Fibroblast of skin of abdomen (primary cell): ENCODE measurements around the gene PIK3R5.
"Not testable (repeated sequence)": the region's sequence is repeated elsewhere in the genome, so short reads cannot be mapped to it uniquely, and the experiment has no call there.

Experiments used
- DNase-seq: peaks from one replicate; pipeline ENCODE4 v3.0.0-alpha.2; 2013

PIK3R5 gene

DNA sequence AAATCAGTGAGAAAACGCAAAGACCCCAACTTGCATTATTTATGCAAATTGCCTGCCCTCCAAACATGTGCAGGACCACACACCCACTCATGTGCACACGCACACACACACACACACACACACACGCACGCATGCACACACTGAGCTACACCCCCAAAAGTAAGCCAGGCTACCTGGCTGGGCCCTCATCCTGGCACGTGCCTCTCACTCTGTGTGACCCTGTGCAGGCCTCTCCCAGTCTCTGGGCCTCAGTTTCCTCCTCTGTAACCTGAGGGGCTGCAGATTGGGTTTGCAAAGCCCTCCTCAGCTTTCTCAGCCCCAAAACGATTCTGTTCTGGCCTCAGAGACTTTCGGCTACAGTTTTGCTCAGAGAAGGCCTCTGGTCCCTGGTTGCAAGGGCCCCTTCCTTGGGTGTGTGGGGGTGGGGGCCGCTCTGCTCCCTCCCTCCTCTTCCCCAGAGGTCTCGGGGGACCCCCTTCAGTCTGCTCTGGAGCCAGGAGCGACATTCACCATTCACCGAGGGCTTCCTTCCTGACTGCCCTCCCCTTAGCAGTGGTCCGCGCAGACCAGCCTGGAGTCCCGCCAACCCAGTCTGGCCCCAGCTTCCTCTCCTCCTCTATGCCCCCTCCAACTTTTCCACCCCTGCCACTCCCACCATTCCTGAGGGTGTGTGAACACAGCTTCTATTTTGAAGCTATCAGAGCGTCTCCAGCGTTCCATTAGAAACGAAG, 92.6 kb downstream of the PIK3R5 start:
- no peak for DNase-seq

DNA sequence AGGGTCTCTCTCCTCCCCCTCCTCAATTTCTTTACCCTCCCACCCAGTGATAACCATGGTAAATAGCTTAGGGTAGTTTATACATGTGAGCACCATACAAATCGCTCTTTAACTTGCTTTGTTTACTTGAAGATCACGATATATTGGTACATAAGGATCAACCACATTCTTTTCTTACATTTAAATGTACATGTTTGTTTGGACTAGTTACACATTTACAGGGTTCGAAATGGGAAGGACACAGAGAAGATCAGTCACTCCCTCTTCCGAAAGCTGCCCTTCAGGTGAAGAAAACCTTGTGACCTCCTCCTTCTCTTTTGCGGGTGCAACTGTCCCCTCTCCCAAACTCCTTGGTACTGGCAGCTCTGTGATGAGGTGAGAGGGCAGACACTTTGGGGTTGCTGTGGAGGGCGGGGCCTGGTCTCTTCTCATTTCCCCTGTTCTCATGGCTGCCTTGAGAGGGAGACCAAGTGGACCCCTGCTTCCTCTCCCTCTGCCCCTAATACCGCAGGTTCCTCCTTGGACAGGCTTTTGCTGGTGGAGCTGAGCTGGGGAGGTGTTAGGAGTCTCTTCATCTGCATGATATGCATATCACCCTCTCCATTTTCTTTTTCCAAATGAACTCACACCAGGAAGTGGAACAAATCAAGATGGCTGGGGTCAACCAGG, 93.3 kb downstream of the PIK3R5 start:
- DNase-seq = no peak

DNA sequence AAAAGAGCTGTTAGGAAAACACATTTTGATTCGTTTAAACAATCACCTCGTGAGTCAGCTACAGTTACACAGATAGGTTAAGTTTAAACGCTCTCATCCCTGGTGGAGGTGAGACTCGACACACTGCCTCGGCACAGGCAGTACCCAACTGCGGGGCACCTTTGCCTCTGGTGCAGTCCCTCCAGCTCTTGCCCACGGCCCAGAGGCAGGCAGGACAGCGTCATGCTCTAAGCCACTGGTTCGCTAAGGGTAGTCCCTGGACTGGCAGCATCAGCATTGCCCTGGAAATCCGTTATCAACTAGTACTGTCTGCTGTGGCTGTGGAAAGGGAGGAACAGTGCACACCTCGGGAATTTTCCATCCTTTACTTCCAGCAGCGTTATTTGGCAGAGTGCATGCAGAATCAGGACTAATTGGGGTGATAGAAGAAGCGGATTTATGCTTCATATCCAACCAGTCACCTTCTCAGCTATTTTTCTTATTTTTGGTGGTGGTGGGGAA, 94.4 kb downstream of the PIK3R5 start:
- no peak for DNase-seq

DNA sequence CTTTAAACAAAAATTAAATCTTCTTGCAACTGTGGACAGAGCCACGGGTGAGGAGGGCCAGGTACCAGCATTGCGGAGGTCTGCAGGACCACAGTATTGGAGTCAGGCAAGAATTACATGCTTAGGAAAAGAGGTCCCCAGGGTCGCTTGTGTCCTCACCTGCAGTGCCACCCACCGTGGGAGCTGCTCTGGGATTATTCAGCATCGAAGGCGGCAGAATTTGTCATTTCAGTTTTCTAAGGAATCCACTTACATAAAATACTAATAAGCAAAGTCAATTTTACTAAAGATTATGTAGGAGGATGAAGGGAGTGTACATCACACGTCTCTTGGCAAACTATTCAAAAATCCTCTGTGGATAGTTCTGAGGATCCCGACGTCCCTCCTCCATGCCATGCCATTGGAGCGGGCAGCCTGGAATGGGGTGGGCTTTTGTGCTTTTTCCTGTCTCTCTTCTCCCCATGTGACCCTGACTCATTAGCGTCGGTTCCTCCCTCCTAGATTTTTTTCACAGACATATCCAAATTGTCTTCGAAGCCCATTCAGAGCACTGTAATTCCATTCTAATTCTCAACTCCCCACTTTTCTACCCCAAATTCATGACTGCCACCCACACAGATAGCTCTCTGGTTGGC, 95.0 kb downstream of the PIK3R5 start:
- DNase-seq = no peak

DNA sequence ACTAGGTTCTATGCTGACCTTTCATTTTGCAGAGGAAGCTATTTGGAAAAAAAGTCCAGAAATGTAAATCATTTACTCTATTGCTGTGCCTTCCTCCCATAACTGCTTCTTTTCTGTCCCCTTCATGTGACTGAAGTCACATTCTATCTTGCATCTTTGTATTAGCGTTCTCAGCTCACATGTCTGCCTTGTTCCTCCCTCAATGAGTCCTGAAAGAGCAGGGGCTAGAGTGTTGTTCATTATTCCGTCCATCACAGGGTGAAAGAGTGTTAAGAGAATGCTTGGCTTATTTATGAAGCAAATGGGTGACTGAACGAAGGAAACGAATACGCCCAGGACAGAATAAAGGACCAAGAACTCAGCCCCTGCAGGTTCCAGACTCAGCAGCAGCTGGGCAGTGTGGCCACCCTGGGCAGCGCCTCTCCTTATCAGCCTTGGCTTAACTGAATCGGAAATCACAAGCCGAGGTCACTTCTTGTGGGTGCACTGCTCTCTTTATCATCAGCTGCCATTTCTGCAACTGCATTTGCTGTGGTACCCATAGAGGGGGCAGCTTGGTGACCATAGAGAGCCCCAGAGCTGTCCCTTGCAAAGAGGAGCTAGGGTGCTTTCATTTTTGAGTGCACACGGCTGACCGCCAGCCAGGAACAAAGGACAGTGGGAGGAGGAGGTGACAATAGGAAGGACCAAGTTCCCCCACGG, 96.2 kb downstream of the PIK3R5 start:
- no peak for DNase-seq

DNA sequence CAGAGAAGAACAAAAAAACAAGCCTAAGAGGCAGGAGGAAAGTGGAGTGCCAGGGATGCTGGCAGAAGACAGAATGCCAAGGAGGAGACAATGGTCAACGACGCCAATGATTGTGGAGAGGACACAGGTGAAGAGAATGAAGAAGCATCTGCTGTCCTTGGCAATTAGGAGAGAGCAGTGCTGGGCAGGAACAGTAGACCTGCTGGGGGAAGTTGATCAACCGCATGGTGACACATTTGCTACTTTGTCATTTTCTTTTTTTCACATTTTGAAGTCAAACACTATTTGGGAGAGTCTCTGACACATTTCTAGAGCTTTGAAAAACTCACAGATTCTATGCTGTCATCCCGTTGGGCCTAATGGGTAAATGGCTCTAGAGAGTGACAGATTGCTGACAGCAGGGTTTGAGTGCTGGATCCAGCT, 97.0 kb downstream of the PIK3R5 start:
- no peak for DNase-seq

DNA sequence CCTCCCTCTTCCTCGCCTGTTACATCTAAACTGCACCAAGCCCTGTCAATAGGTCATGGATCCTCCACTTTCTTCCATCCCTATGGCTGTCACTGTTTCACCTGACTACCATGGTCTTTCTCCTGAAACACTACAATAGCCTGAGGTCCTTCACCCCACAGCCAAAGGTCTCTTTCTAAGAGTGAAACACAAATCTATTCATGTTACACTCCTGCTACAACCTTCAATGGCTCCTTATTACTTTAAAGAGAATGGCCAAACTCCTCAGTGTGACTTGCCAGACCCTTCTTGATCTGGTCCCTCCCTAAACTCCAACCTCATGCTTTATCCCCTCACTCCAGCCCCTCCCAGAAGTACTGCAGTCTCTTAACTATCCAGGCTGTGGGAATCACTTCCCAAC, 97.4 kb downstream of the PIK3R5 start:
- DNase-seq = no peak

DNA sequence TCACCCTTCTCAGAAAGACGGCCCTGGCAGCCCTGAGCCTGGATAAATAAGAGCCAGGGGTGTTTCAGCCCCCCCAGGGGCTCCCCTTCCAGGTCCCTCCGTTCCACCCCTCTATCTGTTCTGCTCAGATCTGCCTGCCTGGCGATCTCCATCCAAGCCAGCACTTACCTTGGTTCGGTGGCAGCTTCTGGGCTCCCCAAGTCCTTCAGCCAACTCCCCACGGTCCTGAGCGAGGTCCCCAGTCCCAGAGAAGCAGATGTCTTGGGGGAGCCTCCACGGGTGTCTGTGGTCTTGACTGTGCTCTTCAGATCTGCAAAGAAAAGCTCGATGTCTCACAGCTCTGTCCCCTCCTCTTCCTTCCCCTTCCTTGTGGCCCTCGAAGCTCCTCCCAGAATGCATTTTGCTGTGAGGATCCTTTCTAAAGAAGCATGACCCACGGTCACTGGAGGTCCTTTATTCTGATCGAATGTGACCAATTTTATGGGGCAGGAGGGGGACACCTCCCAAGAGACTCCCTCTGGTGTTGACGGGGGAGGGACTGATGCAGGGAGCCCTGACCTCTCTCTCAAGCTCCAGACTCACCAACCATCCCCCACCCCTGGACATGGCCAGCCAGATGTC, 98.0 kb downstream of the PIK3R5 start, which contains the start of gene PIK3R6:
Gene PIK3R6 (minus strand): TSS at position 314 of the 621 bp plus-strand sequence. CDS start 17,880 bp downstream, outside the sequence.
- no peak for DNase-seq

DNA sequence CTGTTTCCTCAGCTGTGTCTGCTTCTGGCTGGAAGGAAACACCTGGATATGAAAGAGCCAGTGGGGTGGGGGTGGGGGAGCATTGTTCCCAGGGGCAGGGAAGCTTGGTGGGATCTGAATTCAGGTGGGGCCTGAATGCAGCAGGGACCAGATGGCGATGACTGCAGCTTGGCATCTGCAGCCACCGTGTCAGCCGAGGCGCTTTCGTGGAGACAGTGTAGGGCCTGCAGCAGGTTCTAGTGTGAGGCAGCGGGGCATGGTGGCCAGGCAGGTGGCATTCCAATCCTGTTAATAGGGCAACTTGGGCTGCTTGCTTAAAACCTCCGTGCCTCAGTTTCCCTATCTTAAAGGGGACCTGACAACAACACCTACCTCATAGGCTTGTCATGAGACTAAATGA, 99.7 kb downstream of the PIK3R5 start:
- DNase-seq = no peak

DNA sequence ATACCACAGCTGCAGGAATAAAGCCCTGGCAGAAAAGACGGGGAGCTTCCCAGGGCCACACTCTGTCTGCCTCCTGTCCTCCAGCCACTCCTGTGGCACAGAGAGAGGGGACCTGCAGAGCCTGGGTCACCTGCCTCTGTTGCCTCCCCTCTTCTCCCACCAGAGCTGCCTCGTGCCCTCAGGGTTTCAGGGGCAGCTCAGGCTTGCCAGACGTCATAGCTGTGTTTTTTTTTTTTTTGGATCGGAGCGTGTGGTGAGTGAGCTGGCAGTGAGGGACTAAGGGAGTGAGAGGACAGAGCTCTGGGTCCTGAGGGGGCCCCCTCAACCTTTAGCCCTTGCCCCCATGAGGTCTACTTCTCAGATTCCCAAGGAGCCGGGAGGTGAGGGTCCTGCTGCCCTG, 100.1 kb downstream of the PIK3R5 start:
- no peak for DNase-seq

DNA sequence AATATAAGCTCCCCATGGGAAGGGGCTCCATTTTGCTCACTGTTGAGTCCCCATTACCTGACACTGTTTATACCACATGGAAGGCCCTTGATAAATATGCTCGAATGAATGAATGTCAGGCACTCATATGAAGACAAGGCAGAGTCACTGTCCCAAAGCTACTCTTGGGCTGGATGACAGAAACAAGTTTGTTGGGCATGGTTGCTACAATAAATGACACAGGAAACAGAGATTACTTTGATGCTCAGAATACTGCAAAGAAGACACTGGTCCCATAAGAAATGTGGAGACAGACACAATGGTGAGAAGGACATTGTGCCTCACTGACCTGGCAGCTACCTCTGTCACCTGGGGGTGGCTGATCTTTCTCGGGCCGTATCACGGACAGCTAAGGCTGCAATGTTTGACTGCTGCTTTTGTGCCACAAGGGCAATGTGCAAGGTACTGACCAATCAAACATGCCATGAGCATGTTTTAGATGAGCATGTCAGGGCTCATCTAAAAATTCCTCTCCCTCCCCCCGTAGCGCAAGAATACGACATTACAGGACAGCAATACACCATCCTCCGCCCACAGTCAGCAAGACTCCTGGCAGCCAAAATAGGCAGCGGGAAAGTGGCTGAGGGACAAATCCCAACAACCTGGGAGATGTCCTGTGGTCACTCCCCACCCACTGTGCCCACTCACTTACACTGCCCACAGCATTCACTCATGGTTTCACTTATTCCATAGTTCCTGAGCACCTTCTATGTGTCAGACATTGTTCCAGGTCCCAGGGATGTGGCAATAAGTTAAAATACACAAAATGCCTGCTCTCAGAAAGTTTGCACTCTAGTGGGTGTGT, 103.1 kb downstream of the PIK3R5 start:
- no peak for DNase-seq

DNA sequence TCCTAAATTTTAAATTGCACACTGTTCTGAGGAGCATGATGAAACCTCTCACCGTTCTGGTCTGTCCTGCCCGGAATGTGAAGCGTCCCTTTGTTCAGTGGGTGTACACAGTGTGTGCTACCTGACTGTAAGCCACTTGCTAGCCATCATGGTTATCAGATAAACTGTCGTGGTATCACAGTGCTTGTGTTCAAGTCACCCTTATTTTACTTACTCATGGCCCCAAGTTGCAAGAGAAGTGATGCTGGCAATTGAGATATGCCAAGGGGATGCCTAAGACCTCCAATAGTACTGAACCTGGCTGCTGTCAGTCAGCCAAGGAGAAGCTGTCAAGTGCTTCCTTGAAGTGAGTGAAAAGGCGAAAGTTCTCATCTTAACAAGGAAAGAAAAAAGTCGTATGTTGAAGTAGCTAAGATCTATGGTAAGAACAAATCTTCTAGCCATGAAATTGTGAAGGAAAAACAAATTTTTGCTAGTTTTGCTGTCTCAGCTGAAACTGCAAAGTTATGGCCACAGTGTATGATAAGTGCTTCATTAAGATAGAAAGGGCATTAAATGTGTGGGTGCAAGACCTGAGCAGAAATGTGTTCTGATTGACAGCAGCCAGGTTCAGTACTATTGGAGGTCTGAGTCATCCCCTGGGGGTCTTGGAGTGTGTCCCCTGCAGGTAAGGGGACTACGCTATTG, 103.9 kb downstream of the PIK3R5 start:
- DNase-seq = no peak

DNA sequence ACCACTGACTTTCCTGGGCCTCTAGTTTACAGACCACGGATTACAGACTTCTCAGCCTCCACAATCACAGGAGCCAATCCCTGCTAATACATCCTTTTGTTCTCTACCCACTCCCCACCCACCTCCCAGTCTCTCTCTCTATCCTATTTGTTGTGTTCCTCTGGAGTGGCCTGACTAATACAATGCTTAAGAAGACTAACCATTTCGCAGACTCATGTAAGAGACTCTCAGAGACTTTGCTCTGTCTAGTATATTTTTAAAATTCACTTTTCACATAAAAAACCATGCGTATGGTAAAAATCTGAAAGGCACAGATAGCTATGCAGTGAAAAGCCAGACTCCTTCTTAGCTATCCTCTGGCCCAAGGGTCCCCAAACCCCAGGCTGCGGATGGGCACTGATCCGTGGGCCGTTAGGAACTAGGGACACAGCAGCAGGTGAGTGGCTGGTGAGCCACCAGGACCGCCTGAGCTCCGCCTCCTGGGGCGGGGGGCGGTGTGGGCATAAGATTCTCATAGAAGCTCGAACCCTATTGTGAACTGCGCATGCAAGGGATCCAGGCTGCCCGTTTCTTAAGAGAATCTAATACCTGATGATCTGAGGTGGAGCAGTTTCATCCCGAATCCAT, 105.6 kb downstream of the PIK3R5 start:
- no peak for DNase-seq

DNA sequence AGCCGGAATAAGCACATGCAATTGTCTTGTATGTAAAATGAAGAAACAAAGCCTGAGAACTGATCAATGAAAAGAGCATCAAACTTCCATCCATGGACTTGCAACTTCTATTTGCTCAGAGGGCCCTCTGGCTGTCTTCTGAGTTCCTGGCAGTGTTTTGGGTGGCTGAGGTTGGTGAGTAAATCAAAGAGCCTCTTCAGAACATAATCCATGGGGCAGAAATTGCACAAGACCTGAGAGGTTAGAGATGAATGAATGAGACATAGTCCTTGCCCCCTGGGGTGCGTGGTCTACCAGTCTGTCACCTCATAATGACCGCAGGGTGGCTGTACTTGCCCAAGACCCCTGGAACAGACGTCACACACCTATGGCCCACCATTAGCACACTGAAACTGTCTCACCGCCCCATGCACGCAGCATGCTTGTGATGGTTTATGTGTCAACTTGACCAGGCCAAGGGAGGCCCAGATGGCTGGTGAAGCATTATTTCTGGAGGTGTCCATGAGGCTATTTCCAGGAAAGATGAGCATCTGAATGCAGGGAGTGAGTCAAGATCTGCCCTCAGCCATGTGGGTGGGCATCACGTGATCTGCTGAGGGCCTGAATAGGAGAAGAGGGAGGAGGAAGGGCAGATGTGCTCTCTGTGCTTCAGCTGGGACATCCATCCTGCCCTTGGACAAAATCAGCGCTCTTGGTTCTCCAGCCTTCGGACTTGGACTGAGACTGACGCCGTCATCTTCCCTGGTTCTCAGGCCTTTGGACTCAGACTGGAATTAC, 106.3 kb downstream of the PIK3R5 start:
- DNase-seq = peak; percentile 75

DNA sequence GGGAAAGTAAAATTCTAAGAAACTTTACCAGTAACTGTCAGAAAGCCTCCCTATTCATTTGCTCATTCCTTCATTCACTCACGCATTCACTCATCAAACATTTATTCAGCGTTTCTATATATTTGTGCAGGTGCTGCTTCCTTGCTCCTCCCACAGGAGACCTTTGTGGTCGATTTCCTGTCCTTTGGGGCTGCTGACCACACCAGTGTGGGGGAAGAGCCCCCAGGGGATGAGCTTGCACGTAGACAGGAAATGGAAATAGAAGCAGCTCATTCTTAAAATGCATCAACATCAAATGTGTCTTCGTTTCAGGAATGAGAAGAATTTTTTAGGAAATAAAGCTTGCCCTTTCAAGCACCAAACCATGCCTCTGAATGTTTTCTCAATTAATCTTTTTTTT, 107.6 kb downstream of the PIK3R5 start:
- DNase-seq = peak; percentile 86

DNA sequence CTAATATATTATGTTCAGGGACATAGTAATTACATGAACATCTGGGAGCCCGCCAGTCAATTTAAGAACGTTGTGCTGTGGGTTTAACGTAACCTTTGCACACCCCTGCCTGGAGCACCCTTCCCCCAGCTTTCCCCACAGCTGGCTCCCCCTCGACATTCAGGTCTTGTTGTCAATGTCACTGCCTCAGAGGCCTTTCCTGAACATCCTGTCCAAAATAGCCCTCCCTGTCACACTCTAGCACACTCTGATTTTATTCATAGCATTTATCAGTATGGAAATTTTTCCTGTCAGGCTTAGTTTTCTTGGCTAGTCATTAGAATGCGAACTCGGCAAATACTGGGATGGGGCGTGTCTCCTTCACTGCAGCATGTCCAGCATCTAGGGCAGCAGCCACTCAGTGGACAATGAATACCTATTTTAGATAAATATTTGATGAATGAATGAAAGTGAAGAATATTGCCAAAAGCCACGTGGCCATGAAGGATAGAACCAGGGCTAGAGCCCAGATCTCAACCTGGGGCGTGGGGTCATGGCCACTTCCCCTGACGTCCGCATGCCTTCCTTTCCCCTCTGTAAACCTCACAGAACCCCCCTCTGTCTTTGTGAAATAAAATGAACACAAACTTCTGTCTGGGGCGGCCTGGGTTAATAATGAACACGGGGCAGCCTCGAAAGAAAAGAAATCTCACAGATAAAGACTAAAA, 108.5 kb downstream of the PIK3R5 start:
- no peak for DNase-seq

DNA sequence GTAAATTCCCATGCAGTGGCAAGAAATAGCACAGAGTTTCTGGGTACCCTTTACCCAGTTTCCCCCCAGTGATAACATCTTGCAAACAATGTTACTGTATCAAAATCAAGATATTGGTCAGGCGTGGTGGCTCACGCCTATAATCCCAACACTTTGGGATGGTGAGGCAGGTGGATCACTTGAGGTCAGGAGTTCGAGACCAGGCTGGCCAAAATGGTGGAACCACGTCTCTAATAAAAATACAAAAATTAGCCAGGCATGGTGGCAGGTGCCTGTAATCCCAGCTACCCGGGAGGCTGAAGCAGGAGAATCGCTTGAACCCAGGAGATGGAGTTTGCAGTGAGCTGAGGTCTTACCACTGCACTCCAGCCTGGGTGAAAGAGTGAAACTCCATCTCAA, 109.3 kb downstream of the PIK3R5 start:
- DNase-seq = not testable (repeated sequence)

DNA sequence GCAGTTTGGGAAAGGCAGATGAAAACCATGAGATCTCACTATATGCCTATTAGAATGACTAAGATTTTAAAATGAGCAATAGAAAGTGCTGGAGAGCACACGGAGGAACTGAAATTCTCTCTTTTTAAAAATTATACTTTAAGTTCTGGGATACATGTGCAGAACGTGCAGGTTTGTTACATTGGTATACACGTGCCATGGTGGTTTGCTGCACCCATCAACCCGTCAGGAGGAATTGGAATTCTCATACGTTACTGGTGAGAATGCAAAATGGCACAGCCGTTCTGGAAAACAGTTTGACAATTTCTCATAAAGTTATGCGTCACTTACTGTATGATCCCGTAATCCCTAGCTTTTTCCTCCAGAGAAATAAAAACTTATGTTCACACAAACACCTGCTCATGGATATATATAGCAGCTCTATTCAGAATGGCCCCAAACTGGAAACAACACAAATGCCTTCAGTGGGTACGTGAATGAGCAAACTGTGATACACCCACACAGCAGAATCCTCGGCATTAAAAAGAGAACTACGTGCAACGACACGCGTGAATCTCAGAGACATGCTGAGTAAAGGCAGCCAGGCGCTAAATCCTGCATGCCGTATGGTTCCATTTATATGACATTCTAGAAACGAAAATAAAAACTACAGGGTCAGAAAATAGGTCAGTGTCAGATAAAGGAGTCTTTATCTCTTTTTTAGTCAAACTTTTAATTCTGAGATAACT, 109.9 kb downstream of the PIK3R5 start:
- DNase-seq = no peak
